Astrocyte (in vitro differentiated cells and primary cell): ENCODE data around the gene ACACB. TPM values are rescaled to one million over a fixed set of nuclear protein-coding genes. Genes with fewer than 3 reads are reported as not detected.

Experiments
- DNase-seq: peaks from one replicate; pipeline ENCODE4 v3.0.0-alpha.2; 2010; ENCODE audit warnings: low read depth
- FAIRE-seq: peaks from 2 replicates; lab custom pipeline; 2011; peaks lifted over from hg19 to GRCh38; lab: Jason Lieb, UNC
- H2AFZ ChIP-seq: 2 replicates; pipeline ENCODE4 v1.6.0; 2012; ENCODE audit warnings: low read depth, low read length, inconsistent platforms
- H3K27ac ChIP-seq: 2 replicates; pipeline ENCODE4 v1.5.1; 2011; ENCODE audit warnings: low read depth, low read length, inconsistent platforms
- H3K27me3 ChIP-seq: 2 replicates; pipeline ENCODE4 v1.6.0; 2011; ENCODE audit warnings: low read length, inconsistent platforms; ENCODE audit not compliant: insufficient read depth
- H3K36me3 ChIP-seq: 2 replicates; pipeline ENCODE4 v1.5.1; 2011; ENCODE audit warnings: low read length, inconsistent platforms; ENCODE audit not compliant: insufficient read depth
- H3K4me1 ChIP-seq: 2 replicates; pipeline ENCODE4 v1.5.1; 2011; ENCODE audit warnings: low read length, inconsistent platforms; ENCODE audit not compliant: insufficient read depth
- H3K4me2 ChIP-seq: 2 replicates; pipeline ENCODE4 v1.6.0; 2012; ENCODE audit warnings: low read length, inconsistent platforms
- H3K4me3 ChIP-seq: 2 replicates; pipeline ENCODE4 v1.5.1; 2011; ENCODE audit warnings: low read depth, mild to moderate bottlenecking, low read length, inconsistent platforms; ENCODE audit not compliant: insufficient read depth
- H3K79me2 ChIP-seq: 2 replicates; pipeline ENCODE4 v1.6.0; 2012; ENCODE audit warnings: mild to moderate bottlenecking, low read length, inconsistent platforms; ENCODE audit not compliant: insufficient read depth
- H3K9ac ChIP-seq: 2 replicates; pipeline ENCODE4 v1.6.0; 2012; ENCODE audit warnings: mild to moderate bottlenecking, low read length, inconsistent platforms
- H3K9me3 ChIP-seq: 2 replicates; pipeline ENCODE4 v1.5.1; 2012; ENCODE audit warnings: low read depth, mild to moderate bottlenecking, low read length, inconsistent platforms; ENCODE audit not compliant: insufficient read depth
- H4K20me1 ChIP-seq: 2 replicates; pipeline ENCODE4 v1.6.0; 2012; ENCODE audit warnings: low read length, inconsistent platforms; ENCODE audit not compliant: insufficient read depth
- H3K27ac Mint-ChIP-seq: one replicate; pipeline ENCODE4 v1.8.0; 2021; ENCODE audit warnings: mild to moderate bottlenecking, mixed read lengths; ENCODE audit not compliant: unreplicated experiment
- H3K27me3 Mint-ChIP-seq: one replicate; pipeline ENCODE4 v1.8.0; 2021; ENCODE audit warnings: low read depth, mixed read lengths; ENCODE audit not compliant: unreplicated experiment
- H3K36me3 Mint-ChIP-seq: one replicate; pipeline ENCODE4 v1.8.0; 2021; ENCODE audit warnings: low read depth, mixed read lengths; ENCODE audit not compliant: unreplicated experiment
- H3K4me1 Mint-ChIP-seq: one replicate; pipeline ENCODE4 v1.8.0; 2021; ENCODE audit warnings: low read depth, mixed read lengths; ENCODE audit not compliant: unreplicated experiment
- H3K4me3 Mint-ChIP-seq: one replicate; pipeline ENCODE4 v1.8.0; 2021; ENCODE audit warnings: mild to moderate bottlenecking, moderate library complexity, mixed read lengths; ENCODE audit not compliant: unreplicated experiment
- H3K9me3 Mint-ChIP-seq: one replicate; pipeline ENCODE4 v1.8.0; 2021; ENCODE audit warnings: mild to moderate bottlenecking, mixed read lengths; ENCODE audit not compliant: unreplicated experiment
- CTCF ChIP-seq: IDR thresholded peaks from 2 replicates; pipeline ENCODE4 v1.5.1; 2011; ENCODE audit warnings: low read depth, mild to moderate bottlenecking, inconsistent platforms, low read length, moderate library complexity; ENCODE audit not compliant: insufficient read depth
- EZH2 ChIP-seq: IDR thresholded peaks from 2 replicates; pipeline ENCODE4 v1.6.1; 2012; ENCODE audit warnings: mild to moderate bottlenecking, low read length, inconsistent platforms; ENCODE audit not compliant: insufficient read depth
- total RNA-seq: library from RNA; stranded (reverse); gene quantifications from 2 replicates; pipeline ENCODE4 v1.2.1, GENCODE V29; 2021

The ACACB gene
- total RNA-seq, 1 donor from 2014 or later: 3.9 TPM

GRCh38 chr12:109147954-109148353 is 31.6 kb downstream of the ACACB start:
- H3K27me3 Mint-ChIP-seq: peaks cover 18% of the 10 kb centered on the region
- Histone ChIP-seq H3K27me3 (peaks cover 4% of the 10 kb centered on the region), H3K79me2 (no peaks in the 10 kb centered on the region), H3K27ac (no peak overlapping the region), H3K4me2 (no peak overlapping the region), H3K4me3 (no peak overlapping the region), H2AFZ (no peak overlapping the region), H3K9me3 (no peaks in the 10 kb centered on the region), H3K36me3 (no peaks in the 10 kb centered on the region), H3K9ac (no peak overlapping the region), H3K4me1 (no peaks in the 10 kb centered on the region), H4K20me1 (no peaks in the 10 kb centered on the region)
- no peak for FAIRE-seq
- H3K36me3 Mint-ChIP-seq: no peaks in the 10 kb centered on the region
- DNase-seq: no peak
- no peaks in the 10 kb centered on the region for H3K4me1 Mint-ChIP-seq
- H3K9me3 Mint-ChIP-seq: no peaks in the 10 kb centered on the region
- TF ChIP-seq EZH2: no peak
- no peak for TF ChIP-seq CTCF
- no peak overlapping the region for H3K4me3 Mint-ChIP-seq
- no peak overlapping the region for H3K27ac Mint-ChIP-seq

- no peak for DNase-seq
- Histone ChIP-seq H3K27ac (no peak overlapping the region), H3K4me2 (no peak overlapping the region), H3K4me3 (no peak overlapping the region), H3K27me3 (peaks cover 4% of the 10 kb centered on the region), H3K4me1 (peaks cover 9% of the 10 kb centered on the region), H2AFZ (no peak overlapping the region), H3K79me2 (no peaks in the 10 kb centered on the region), H4K20me1 (no peaks in the 10 kb centered on the region), H3K36me3 (no peaks in the 10 kb centered on the region), H3K9me3 (no peaks in the 10 kb centered on the region), H3K9ac (no peak overlapping the region)
- no peaks in the 10 kb centered on the region for H3K4me1 Mint-ChIP-seq
- no peak overlapping the region for H3K4me3 Mint-ChIP-seq
- peaks cover 22% of the 10 kb centered on the region for H3K27me3 Mint-ChIP-seq
- no peak for TF ChIP-seq EZH2
- TF ChIP-seq CTCF: no peak
- H3K9me3 Mint-ChIP-seq: no peaks in the 10 kb centered on the region
- no peak overlapping the region for H3K27ac Mint-ChIP-seq
- no peak for FAIRE-seq
- H3K36me3 Mint-ChIP-seq: no peaks in the 10 kb centered on the region
Observed at GRCh38 chr12:109150124-109150640, 33.8 kb downstream of the ACACB start.

- H3K4me2 ChIP-seq: no peak overlapping the region
- H3K9ac ChIP-seq: no peak overlapping the region
- DNase-seq: no peak
- no peak overlapping the region for H2AFZ ChIP-seq
- no peaks in the 10 kb centered on the region for H3K4me1 Mint-ChIP-seq
- H3K36me3 ChIP-seq: no peaks in the 10 kb centered on the region
- peaks cover 4% of the 10 kb centered on the region for H3K27me3 ChIP-seq
- TF ChIP-seq EZH2 (no peak), CTCF (no peak)
- H3K36me3 Mint-ChIP-seq: no peaks in the 10 kb centered on the region
- peaks cover 9% of the 10 kb centered on the region for H3K4me1 ChIP-seq
- H3K4me3 Mint-ChIP-seq: no peak overlapping the region
- no peaks in the 10 kb centered on the region for H3K9me3 Mint-ChIP-seq
- H3K9me3 ChIP-seq: no peaks in the 10 kb centered on the region
- no peaks in the 10 kb centered on the region for H3K79me2 ChIP-seq
- no peak for FAIRE-seq
- peaks cover 22% of the 10 kb centered on the region for H3K27me3 Mint-ChIP-seq
- no peak overlapping the region for H3K4me3 ChIP-seq
- H3K27ac ChIP-seq: no peak overlapping the region
- H3K27ac Mint-ChIP-seq: no peak overlapping the region
- H4K20me1 ChIP-seq: peaks cover 2% of the 10 kb centered on the region
Observed at GRCh38 chr12:109151457-109151856, 35.1 kb downstream of the ACACB start.
